Natural killer cell (primary cell): ENCODE data around the gene PTMS. TPM values are rescaled to one million over a fixed set of nuclear protein-coding genes. Genes with fewer than 3 reads are reported as not detected.

ENCODE experiments used
- ATAC-seq, 3 donors: fragments of 150-1000 bp in 2 of 3; fragments of 200-7000 bp in 1 of 3; cut with Tn5 transposase; 1 replicate in 1 of 3; 2 replicates in 2 of 3; pipeline ENCODE4 v1.10.0; 2021; ENCODE audit warnings: mild to moderate bottlenecking in 2 of 3, moderate library complexity in 2 of 3
- DNase-seq, 2 donors: peaks; one replicate each; pipeline versions ENCODE4 v3.0.0 to v3.0.0-alpha.2; 2013 to 2021; ENCODE audit warnings: mixed read lengths in 1 of 2
- H3K27ac ChIP-seq: one replicate; pipeline ENCODE4 v1.5.1; 2013; ENCODE audit warnings: mild to moderate bottlenecking, low read length
- H3K27me3 ChIP-seq: one replicate; pipeline ENCODE4 v1.6.1; 2013; ENCODE audit warnings: low read length; ENCODE audit not compliant: control insufficient read depth, insufficient read depth
- H3K36me3 ChIP-seq: one replicate; pipeline ENCODE4 v1.6.1; 2013; ENCODE audit warnings: low read length; ENCODE audit not compliant: control insufficient read depth, insufficient read depth
- H3K4me1 ChIP-seq: one replicate; pipeline ENCODE4 v1.6.1; 2013; ENCODE audit warnings: low read length; ENCODE audit not compliant: control insufficient read depth, insufficient read depth
- H3K4me3 ChIP-seq: one replicate; pipeline ENCODE4 v1.5.1; 2013; ENCODE audit warnings: low read length
- H3K9me3 ChIP-seq: one replicate; pipeline ENCODE4 v1.6.1; 2013; ENCODE audit warnings: low read length; ENCODE audit not compliant: control insufficient read depth, insufficient read depth
- H3K27ac Mint-ChIP-seq, 2 donors: one replicate each; pipeline ENCODE4 v1.8.0; 2022; ENCODE audit warnings: mild to moderate bottlenecking in 2 of 2, mixed read lengths in 2 of 2, moderate library complexity in 1 of 2
- H3K27me3 Mint-ChIP-seq, 2 donors: one replicate each; pipeline ENCODE4 v1.8.0; 2022; ENCODE audit warnings: low read depth in 2 of 2, mixed read lengths in 2 of 2
- H3K36me3 Mint-ChIP-seq: one replicate; pipeline ENCODE4 v1.8.0; 2022; ENCODE audit warnings: mixed read lengths
- H3K4me1 Mint-ChIP-seq, 2 donors: one replicate each; pipeline ENCODE4 v1.8.0; 2022; ENCODE audit warnings: mixed read lengths in 2 of 2
- H3K4me3 Mint-ChIP-seq: one replicate; pipeline ENCODE4 v1.8.0; 2022; ENCODE audit warnings: mild to moderate bottlenecking, moderate library complexity, mixed read lengths
- H3K9me3 Mint-ChIP-seq, 2 donors: one replicate each; pipeline ENCODE4 v1.8.0; 2022; ENCODE audit warnings: mixed read lengths in 2 of 2
- WGBS: methylation state at CpG from one replicate; pipeline ENCODE4 v1.1.7; 2013; ENCODE audit warnings: missing lambda C conversion rate; ENCODE audit not compliant: insufficient coverage; 5-methylcytosine and 5-hydroxymethylcytosine counted together
- intact Hi-C: fragments of 100-400 bp; cut with micrococcal nuclease; formaldehyde crosslinking; loops from one replicate; pipeline ENCODE4 v1.14.2; 2022
- total RNA-seq, 4 donors: library from RNA; stranded (reverse); fragments of 120-200 nt in 1 of 4; gene quantifications; one replicate each; pipeline versions ENCODE4 v1.2.3 to v1.2.4, GENCODE V29; 2013 to 2022
- TF ChIP-seq, protein P1 (sequence below): fragments of 200-600 bp; IDR thresholded peaks from one replicate; pipeline ENCODE4 v1.8.0; 2022; ENCODE audit warnings: antibody characterized with exemption

PTMS gene
- total RNA-seq, 3 donors from 2014 or later (not counting 1 experiment from before 2014, with no cell fraction given), result 2.3 to 33.2 (median 2.8) TPM

DNA sequence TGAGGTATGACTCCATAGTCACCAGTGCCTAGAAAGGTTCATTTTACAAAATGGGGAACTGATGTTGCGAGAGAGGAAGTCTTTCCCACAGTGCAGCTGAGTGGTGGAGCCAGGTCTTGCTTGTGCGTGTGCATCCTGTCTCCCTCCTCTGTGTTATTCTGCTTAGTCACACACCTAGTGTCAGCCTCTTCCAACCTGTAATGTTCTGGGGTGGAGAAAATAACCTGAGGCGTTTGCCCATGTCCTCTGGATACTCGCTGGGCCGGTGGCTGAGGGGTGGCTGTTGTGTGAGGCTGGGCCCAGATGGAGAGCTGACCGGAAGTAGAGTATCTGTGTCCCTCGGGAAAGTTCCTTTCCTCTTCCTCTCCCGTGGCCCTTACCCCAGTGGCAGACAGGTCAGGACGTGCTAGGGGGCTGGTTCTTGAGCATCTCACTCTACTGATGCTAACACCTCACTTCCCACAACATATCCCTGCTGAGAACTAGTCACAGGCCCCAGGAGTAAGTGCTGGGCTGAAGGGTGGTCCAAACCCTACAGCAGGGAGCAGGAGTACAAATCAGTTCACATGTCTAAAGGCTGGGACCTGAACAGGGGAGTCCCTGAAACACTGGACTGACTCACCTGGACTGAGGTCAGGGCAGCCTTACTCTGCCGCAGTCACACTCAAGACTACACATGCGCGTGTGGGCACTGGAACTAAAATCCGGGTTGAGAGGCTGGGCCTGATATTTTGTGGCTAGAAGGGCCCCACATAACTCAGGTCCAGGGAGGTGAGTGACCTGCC, 20.2 kb upstream of the PTMS start:
- DNase-seq, result peak in 1 of 2 donors; percentile 57
- intact Hi-C loops, result no loop called here
- Histone ChIP-seq H3K27me3 (no peaks in the 10 kb centered on the region), H3K27ac (peak overlapping the region; percentile 48), H3K9me3 (no peaks in the 10 kb centered on the region), H3K36me3 (peaks cover 45% of the 10 kb centered on the region), H3K4me3 (no peak overlapping the region), H3K4me1 (peaks cover 15% of the 10 kb centered on the region)
- TF ChIP-seq, protein P1, sequence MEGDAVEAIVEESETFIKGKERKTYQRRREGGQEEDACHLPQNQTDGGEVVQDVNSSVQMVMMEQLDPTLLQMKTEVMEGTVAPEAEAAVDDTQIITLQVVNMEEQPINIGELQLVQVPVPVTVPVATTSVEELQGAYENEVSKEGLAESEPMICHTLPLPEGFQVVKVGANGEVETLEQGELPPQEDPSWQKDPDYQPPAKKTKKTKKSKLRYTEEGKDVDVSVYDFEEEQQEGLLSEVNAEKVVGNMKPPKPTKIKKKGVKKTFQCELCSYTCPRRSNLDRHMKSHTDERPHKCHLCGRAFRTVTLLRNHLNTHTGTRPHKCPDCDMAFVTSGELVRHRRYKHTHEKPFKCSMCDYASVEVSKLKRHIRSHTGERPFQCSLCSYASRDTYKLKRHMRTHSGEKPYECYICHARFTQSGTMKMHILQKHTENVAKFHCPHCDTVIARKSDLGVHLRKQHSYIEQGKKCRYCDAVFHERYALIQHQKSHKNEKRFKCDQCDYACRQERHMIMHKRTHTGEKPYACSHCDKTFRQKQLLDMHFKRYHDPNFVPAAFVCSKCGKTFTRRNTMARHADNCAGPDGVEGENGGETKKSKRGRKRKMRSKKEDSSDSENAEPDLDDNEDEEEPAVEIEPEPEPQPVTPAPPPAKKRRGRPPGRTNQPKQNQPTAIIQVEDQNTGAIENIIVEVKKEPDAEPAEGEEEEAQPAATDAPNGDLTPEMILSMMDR, result no peak
- Mint-ChIP-seq H3K4me3 (no peak overlapping the region), H3K9me3 (no peaks in the 10 kb centered on the region), H3K36me3 (peaks cover 14% of the 10 kb centered on the region), H3K27me3 (no peaks in the 10 kb centered on the region), H3K27ac (peak overlapping the region in 1 of 2 donors; percentile 62), H3K4me1 (peaks cover 0 to 15% of the 10 kb centered on the region in 2 donors)
- WGBS, result 50% methylated on average over 13 of the region's 13 CpGs
- peak; percentile 54 to 90 (median 55) for ATAC-seq

DNA sequence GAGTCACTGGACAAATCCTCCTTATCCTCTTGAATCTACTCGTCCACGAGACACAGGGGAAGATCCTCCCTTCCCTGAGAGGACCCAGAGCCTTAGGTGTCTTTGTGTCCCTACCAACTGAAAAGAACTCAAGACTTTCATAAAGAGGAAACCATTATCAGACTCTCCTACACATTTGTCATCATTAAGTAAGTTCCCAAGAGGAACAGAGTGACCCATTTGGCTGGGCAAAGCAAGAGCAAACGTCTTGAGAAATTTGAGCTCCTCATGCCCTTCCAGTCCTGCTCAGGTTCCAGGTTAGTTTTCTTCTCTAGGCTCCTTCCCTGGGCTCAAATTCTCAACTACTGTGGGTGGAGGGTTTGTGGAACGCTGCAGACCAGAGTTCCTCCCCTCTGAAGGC, 18.9 kb upstream of the PTMS start:
- no peaks in the 10 kb centered on the region for H3K27me3 ChIP-seq
- peaks cover 0 to 27% of the 10 kb centered on the region in 2 donors for H3K4me1 Mint-ChIP-seq
- ATAC-seq, result no peak
- H3K27ac Mint-ChIP-seq, result peak overlapping the region in 1 of 2 donors; percentile 66
- H3K4me1 ChIP-seq, result peaks cover 22% of the 10 kb centered on the region
- no peak overlapping the region for H3K4me3 ChIP-seq
- 95% methylated on average over 4 of the region's 4 CpGs for WGBS
- peaks cover 54% of the 10 kb centered on the region for H3K36me3 ChIP-seq
- DNase-seq, result no peak
- H3K27me3 Mint-ChIP-seq, result no peaks in the 10 kb centered on the region
- no peak overlapping the region for H3K27ac ChIP-seq
- intact Hi-C loops, result no loop called here
- H3K9me3 Mint-ChIP-seq, result no peaks in the 10 kb centered on the region
- H3K4me3 Mint-ChIP-seq, result no peak overlapping the region
- H3K9me3 ChIP-seq, result no peaks in the 10 kb centered on the region
- H3K36me3 Mint-ChIP-seq, result peaks cover 14% of the 10 kb centered on the region
- TF ChIP-seq, protein P1, result no peak

DNA sequence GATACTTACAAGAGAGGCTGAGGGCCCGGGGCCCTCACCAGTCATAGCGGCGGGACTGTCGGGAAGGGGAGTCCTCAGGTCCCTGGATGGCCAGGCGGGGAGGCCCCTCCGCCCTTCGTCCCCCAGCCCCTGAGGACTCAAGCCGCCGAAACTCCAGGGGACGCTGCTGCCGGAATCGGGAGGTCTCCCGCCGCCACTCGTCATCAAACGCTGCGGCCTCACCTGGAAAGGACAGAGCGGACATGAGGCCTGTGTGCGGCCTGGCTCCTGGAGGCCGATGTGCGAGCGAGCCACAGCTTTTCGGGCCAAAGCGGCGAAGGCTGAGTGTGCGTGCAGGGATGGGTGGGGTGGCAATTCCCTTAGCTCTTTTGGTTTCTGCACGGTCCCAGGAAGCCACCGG, 17.4 kb upstream of the PTMS start:
- ATAC-seq (no peak), DNase-seq (no peak)
- TF ChIP-seq, protein P1, result no peak
- intact Hi-C loops, result no loop called here
- WGBS, result 95% methylated on average over 28 of the region's 28 CpGs
- H3K4me3 Mint-ChIP-seq, result no peak overlapping the region
- Histone ChIP-seq H3K9me3 (no peaks in the 10 kb centered on the region), H3K36me3 (peaks cover 54% of the 10 kb centered on the region), H3K27me3 (no peaks in the 10 kb centered on the region), H3K4me3 (no peak overlapping the region), H3K27ac (no peak overlapping the region), H3K4me1 (peaks cover 28% of the 10 kb centered on the region)
- no peak overlapping the region for H3K27ac Mint-ChIP-seq
- H3K36me3 Mint-ChIP-seq, result peaks cover 14% of the 10 kb centered on the region
- no peaks in the 10 kb centered on the region for H3K9me3 Mint-ChIP-seq
- no peaks in the 10 kb centered on the region for H3K27me3 Mint-ChIP-seq
- H3K4me1 Mint-ChIP-seq, result peaks cover 3 to 43% of the 10 kb centered on the region in 2 donors
